ENCODE data around the gene KRT1.

- TF ChIP-seq CTCF (IDR thresholded peaks at IDR 0.05; ENCODE audit: poor library complexity) = no peak
- no peak for TF ChIP-seq EZH2phosphoT487 (IDR thresholded peaks at IDR 0.05; ENCODE audit: low read depth, severe bottlenecking, unreplicated experiment)
- no peak for TF ChIP-seq EZH2 (IDR thresholded peaks at IDR 0.05; ENCODE audit: borderline replicate concordance)
Measured at GRCh38 chr12:52691841-52692150, 11.6 kb upstream of the KRT1 start.
